PC-3 (cell line): ENCODE measurements around the gene TMEM106B. TPM values are rescaled to one million over a fixed set of nuclear protein-coding genes. Genes with fewer than 3 reads are reported as not detected.

Source experiments
- ATAC-seq: fragments of 200-7000 bp; cut with Tn5 transposase; 2 replicates; pipeline ENCODE4 v1.9.1; 2020; ENCODE audit warnings: mild to moderate bottlenecking, moderate library complexity
- BruUV-seq: library from RNA; stranded (reverse); fragments of 400-500 nt; replicated peaks from 2 replicates; lab custom pipeline; 2021; lab: Mats Ljungman, UMichigan
- CTCF ChIA-PET: fragments of 300-600 bp; sonication (Branson Sonifier 250); formaldehyde crosslinking; loops from one replicate; lab custom pipeline; 2022; ENCODE audit warnings: antibody characterized with exemption; lab: Charles Lee
- POLR2A ChIA-PET: fragments of 300-600 bp; sonication (Branson Sonifier 250); formaldehyde crosslinking; loops from one replicate; lab custom pipeline; 2022; ENCODE audit warnings: antibody characterized with exemption; ENCODE audit not compliant: unreplicated experiment; lab: Charles Lee
- DNase-seq: peaks from one replicate; pipeline ENCODE4 v3.0.0-alpha.2; 2015
- H2AFZ ChIP-seq: fragments of 300-600 bp; sonication (generic); 2 replicates; pipeline ENCODE4 v1.6.0; 2016; ENCODE audit warnings: antibody characterized with exemption, low read length
- H3F3A ChIP-seq: fragments of 300-600 bp; sonication (generic); one replicate; pipeline ENCODE4 v1.6.0; 2017; ENCODE audit warnings: antibody characterized with exemption, low read length, control low read depth, mild to moderate bottlenecking; ENCODE audit not compliant: unreplicated experiment
- H3K27ac ChIP-seq: fragments of 300-600 bp; sonication (generic); 2 replicates; pipeline ENCODE4 v1.5.1; 2016; ENCODE audit warnings: mild to moderate bottlenecking, low read length
- H3K27me3 ChIP-seq: fragments of 300-600 bp; sonication (generic); 2 replicates; pipeline ENCODE4 v1.6.1; 2016; ENCODE audit warnings: low read length, mixed read lengths
- H3K36me3 ChIP-seq: fragments of 300-600 bp; sonication (generic); 2 replicates; pipeline ENCODE4 v1.6.1; 2016; ENCODE audit warnings: low read depth, mixed run types, low read length, mixed read lengths
- H3K4me1 ChIP-seq: fragments of 300-600 bp; sonication (generic); 2 replicates; pipeline ENCODE4 v1.5.1; 2016; ENCODE audit warnings: low read length; ENCODE audit not compliant: insufficient read depth
- H3K4me2 ChIP-seq: fragments of 300-600 bp; sonication (generic); 2 replicates; pipeline ENCODE4 v1.6.0; 2016; ENCODE audit warnings: low read length
- H3K4me3 ChIP-seq: fragments of 300-600 bp; sonication (generic); 2 replicates; pipeline ENCODE4 v1.5.1; 2016; ENCODE audit warnings: mild to moderate bottlenecking, low read length, mixed read lengths
- H3K79me2 ChIP-seq: fragments of 300-600 bp; sonication (generic); 2 replicates; pipeline ENCODE4 v1.6.1; 2017; ENCODE audit warnings: low read length, mixed read lengths
- H3K9ac ChIP-seq: fragments of 300-600 bp; sonication (generic); 2 replicates; pipeline ENCODE4 v1.6.0; 2016; ENCODE audit warnings: mild to moderate bottlenecking, low read length
- H3K9me2 ChIP-seq: fragments of 300-600 bp; sonication (generic); replicated peaks from 2 replicates; pipeline ENCODE4 v1.6.1; 2016; ENCODE audit warnings: mixed run types, low read length, mixed read lengths
- H3K9me3 ChIP-seq: fragments of 300-600 bp; sonication (generic); 2 replicates; pipeline ENCODE4 v1.6.1; 2016; ENCODE audit warnings: low read length, mixed read lengths
- H4K20me1 ChIP-seq: fragments of 300-600 bp; sonication (generic); 2 replicates; pipeline ENCODE4 v1.6.1; 2016; ENCODE audit warnings: low read length, mixed read lengths
- CTCF ChIP-seq: fragments of 300-600 bp; sonication (generic); conservative IDR thresholded peaks from 2 replicates; pipeline ENCODE4 v1.5.1; 2017; ENCODE audit warnings: antibody characterized with exemption, low read depth, mild to moderate bottlenecking, low read length
- EZH2 ChIP-seq: fragments of 300-600 bp; sonication (generic); IDR thresholded peaks from one replicate; pipeline ENCODE4 v1.6.1; 2017; ENCODE audit warnings: antibody characterized with exemption, mild to moderate bottlenecking, low read length; ENCODE audit not compliant: unreplicated experiment
- EZH2phosphoT487 ChIP-seq: fragments of 300-600 bp; sonication (generic); IDR thresholded peaks from 2 replicates; pipeline ENCODE4 v1.6.1; 2018; ENCODE audit warnings: mild to moderate bottlenecking, antibody characterized with exemption, low read length, borderline replicate concordance
- intact Hi-C: fragments of 100-400 bp; cut with micrococcal nuclease; formaldehyde crosslinking; loops from 2 replicates; pipeline ENCODE4 v1.9.0; 2023
- total RNA-seq: library from RNA; depleted of rRNA; stranded (reverse); fragments of >200 nt; gene quantifications from 2 replicates; pipeline ENCODE4 v1.2.3, GENCODE V29; 2014

TMEM106B gene
- total RNA-seq, 1 experiment from 2014 or later, result 41.6 TPM

GRCh38 chr7:12194426-12194825 lies 16.7 kb upstream of the TMEM106B start:
- no peaks in the 10 kb centered on the region for H3K79me2 ChIP-seq
- peaks cover 6% of the 10 kb centered on the region; the same call in 1 of the 2 replicates for H3K4me1 ChIP-seq
- H3K4me3 ChIP-seq, result no peak overlapping the region
- intact Hi-C loops, result no loop called here
- no peak overlapping the region for H3K27ac ChIP-seq
- H3K9me2 ChIP-seq, result no peaks in the 10 kb centered on the region
- ChIA-PET POLR2A (no interaction called here), CTCF (no interaction called here)
- no peaks in the 10 kb centered on the region for H3K36me3 ChIP-seq
- H2AFZ ChIP-seq, result no peak overlapping the region
- no peaks in the 10 kb centered on the region for H3K27me3 ChIP-seq
- H3F3A ChIP-seq, result no peaks in the 10 kb centered on the region
- H3K4me2 ChIP-seq, result no peak overlapping the region
- TF ChIP-seq CTCF, result no peak
- ATAC-seq (no peak), DNase-seq (no peak)
- no TSS peak for BruUV-seq
- no peaks in the 10 kb centered on the region for H4K20me1 ChIP-seq
- no peaks in the 10 kb centered on the region for H3K9me3 ChIP-seq
- H3K9ac ChIP-seq, result no peak overlapping the region

GRCh38 chr7:12196386-12196785 lies 14.7 kb upstream of the TMEM106B start:
- H3K9ac ChIP-seq, result no peak overlapping the region
- no peak overlapping the region for H3K27ac ChIP-seq
- H3K79me2 ChIP-seq, result no peaks in the 10 kb centered on the region
- no peaks in the 10 kb centered on the region for H3F3A ChIP-seq
- ChIA-PET POLR2A (no interaction called here), CTCF (no interaction called here)
- no peak overlapping the region for H3K4me2 ChIP-seq
- H3K36me3 ChIP-seq, result no peaks in the 10 kb centered on the region
- BruUV-seq, result no TSS peak
- H3K9me3 ChIP-seq, result no peaks in the 10 kb centered on the region
- no peak for TF ChIP-seq CTCF
- no peak for TF ChIP-seq EZH2phosphoT487
- TF ChIP-seq EZH2, result no peak
- peaks cover 8% of the 10 kb centered on the region; the same call in 1 of the 2 replicates for H3K4me1 ChIP-seq
- ATAC-seq (no peak), DNase-seq (no peak)
- no peaks in the 10 kb centered on the region for H3K9me2 ChIP-seq
- H2AFZ ChIP-seq, result no peak overlapping the region
- no peaks in the 10 kb centered on the region for H4K20me1 ChIP-seq
- intact Hi-C loops, result no loop called here
- no peaks in the 10 kb centered on the region for H3K27me3 ChIP-seq
- no peak overlapping the region for H3K4me3 ChIP-seq

- no peaks in the 10 kb centered on the region for H3K36me3 ChIP-seq
- H4K20me1 ChIP-seq, result no peaks in the 10 kb centered on the region
- no peaks in the 10 kb centered on the region for H3F3A ChIP-seq
- H3K9me2 ChIP-seq, result no peaks in the 10 kb centered on the region
- peak; percentile 87 for ATAC-seq
- H3K27ac ChIP-seq, result no peak overlapping the region
- BruUV-seq, result no TSS peak
- H3K9ac ChIP-seq, result no peak overlapping the region
- H3K4me2 ChIP-seq, result no peak overlapping the region
- H3K27me3 ChIP-seq, result no peaks in the 10 kb centered on the region
- CTCF ChIA-PET, result no interaction called here
- intact Hi-C loops, result no loop called here
- DNase-seq, result peak; percentile 57
- TF ChIP-seq EZH2 (no peak), CTCF (no peak), EZH2phosphoT487 (no peak)
- POLR2A ChIA-PET, result interaction anchor here (0.6 kb wide), 1 partner anchor 11 kb away, joined by 4 read pairs; no protein-coding TSS in a partner anchor
- no peak overlapping the region for H2AFZ ChIP-seq
- no peak overlapping the region for H3K4me3 ChIP-seq
- no peaks in the 10 kb centered on the region for H3K9me3 ChIP-seq
- H3K79me2 ChIP-seq, result no peaks in the 10 kb centered on the region
- H3K4me1 ChIP-seq, result peaks cover 15% of the 10 kb centered on the region; the same call in 1 of the 2 replicates
Measured at GRCh38 chr7:12199363-12199762, 11.7 kb upstream of the TMEM106B start.
